BE2C (cell line): ENCODE results near the gene TEX264.
A peak's percentile ranks its signal among the peaks of the same experiment; 100 is the strongest.

Source experiments
- DNase-seq: peaks from one replicate; pipeline ENCODE4 v3.0.0-alpha.2; 2020
- H3K27me3 ChIP-seq: fragments of 250-450 bp; sonication (Bioruptor Pico); 2 replicates; pipeline ENCODE4 v1.5.1; 2020; ENCODE audit warnings: mild to moderate bottlenecking
- H3K36me3 ChIP-seq: fragments of 250-450 bp; sonication (Bioruptor Pico); 2 replicates; pipeline ENCODE4 v1.5.1; 2020; ENCODE audit warnings: mild to moderate bottlenecking
- H3K4me1 ChIP-seq: fragments of 250-450 bp; sonication (Bioruptor Pico); 2 replicates; pipeline ENCODE4 v1.5.1; 2020
- H3K4me3 ChIP-seq: 2 replicates; pipeline ENCODE4 v1.5.1; 2011; ENCODE audit warnings: low read depth, low read length
- H3K9me3 ChIP-seq: fragments of 250-450 bp; sonication (Bioruptor Pico); 2 replicates; pipeline ENCODE4 v1.5.1; 2020
- CTCF ChIP-seq: IDR thresholded peaks from 2 replicates; pipeline ENCODE4 v1.5.1; 2012; ENCODE audit warnings: mild to moderate bottlenecking, low read depth, low read length

Gene TEX264

DNA sequence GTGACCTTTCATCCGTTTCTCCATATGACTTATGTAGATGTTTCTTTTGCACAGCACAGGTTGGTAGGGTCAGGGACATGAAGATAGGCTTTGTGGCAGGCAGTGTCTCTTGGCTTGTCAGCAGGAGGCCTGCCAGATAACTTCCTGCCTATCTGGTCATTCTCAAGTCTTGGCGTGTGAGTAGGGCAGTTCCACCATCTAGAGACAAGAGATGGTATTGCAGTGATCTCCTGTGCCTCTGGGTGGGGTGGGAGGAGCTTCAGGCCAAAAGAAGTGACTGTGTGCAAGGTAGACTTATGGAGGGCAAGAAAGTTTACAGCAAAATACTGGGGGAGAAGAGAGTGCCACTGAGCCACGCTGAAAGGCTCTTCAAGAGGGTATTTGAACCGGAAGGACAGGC, 11.0 kb downstream of the TEX264 start:
- TF ChIP-seq CTCF, result peak; percentile 79
- Histone ChIP-seq H3K36me3 (no peaks in the 10 kb centered on the region), H3K4me1 (no peaks in the 10 kb centered on the region)

GRCh38 chr3:51682526-51682925, 11.5 kb downstream of the TEX264 start:
- no peaks in the 10 kb centered on the region for H3K4me1 ChIP-seq
- H3K36me3 ChIP-seq, result no peaks in the 10 kb centered on the region
- H3K27me3 ChIP-seq, result no peaks in the 10 kb centered on the region
- no peaks in the 10 kb centered on the region for H3K9me3 ChIP-seq
- H3K4me3 ChIP-seq, result no peak overlapping the region
- DNase-seq, result no peak
- TF ChIP-seq CTCF, result no peak

More for the DNA sequence above, 11.0 kb downstream of the TEX264 start:
- Histone ChIP-seq H3K4me3 (no peak overlapping the region), H3K27me3 (no peaks in the 10 kb centered on the region), H3K9me3 (no peaks in the 10 kb centered on the region)
- peak; percentile 65 for DNase-seq

DNA sequence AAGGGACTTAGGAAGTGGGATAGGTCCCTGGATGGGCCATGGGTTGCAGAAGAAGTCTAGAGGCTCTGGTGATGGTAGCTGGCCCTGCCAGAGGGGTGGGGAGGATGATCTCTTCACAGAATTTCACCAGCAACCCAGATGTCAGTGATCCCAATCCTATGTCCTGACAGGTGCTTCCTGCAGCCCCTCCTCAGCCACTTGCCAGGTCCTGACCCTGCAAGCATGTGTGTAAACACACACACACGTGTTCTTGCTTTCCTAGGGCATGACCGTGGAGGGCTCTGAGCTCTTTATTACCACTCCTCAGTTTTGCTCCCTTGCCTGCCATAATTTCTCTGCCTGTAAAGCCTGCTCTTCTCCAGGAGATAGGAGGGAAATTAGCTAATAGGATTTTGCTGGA, 12.5 kb downstream of the TEX264 start:
- no peaks in the 10 kb centered on the region for H3K27me3 ChIP-seq
- H3K4me1 ChIP-seq, result no peaks in the 10 kb centered on the region
- no peak for DNase-seq
- no peaks in the 10 kb centered on the region for H3K36me3 ChIP-seq
- no peak for TF ChIP-seq CTCF
- H3K4me3 ChIP-seq, result no peak overlapping the region
- no peaks in the 10 kb centered on the region for H3K9me3 ChIP-seq

DNA sequence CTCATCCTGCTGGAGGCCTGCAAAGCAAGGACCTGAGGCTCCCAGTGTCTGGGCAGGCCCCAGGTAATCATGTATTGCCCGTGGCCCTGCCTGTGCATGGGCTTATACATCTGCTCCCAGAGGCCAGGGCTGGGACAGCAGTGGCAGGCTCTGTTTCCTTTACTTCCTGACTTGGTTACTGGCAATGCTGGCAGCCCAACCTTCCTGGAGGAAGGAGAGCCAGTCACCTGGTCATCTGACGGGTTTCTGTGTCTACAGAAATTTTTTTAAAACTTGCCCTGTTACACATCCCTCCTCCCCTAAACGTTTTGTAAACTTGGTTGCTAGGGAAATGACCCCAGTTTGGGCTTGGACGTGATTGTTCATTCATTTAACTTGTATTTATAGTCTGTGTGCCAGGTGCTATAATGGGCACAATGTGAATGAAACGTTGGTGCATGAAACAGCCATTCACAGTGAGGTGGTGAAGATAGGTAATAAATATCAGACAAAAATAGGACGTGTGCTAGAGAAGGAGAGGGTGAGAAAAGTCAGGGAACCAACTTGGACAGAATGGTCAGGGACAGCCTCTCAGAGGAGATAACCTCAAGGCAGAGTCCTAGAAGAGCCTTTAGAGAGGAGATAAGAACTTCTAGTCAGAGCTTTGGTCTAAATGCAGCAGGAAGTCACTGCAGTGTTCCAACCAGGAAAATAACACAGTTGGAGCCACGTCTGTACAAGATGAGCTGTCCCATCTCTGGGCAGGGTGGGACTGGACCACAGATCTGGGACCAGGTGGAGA, 14.1 kb downstream of the TEX264 start:
- no peak for TF ChIP-seq CTCF
- DNase-seq, result no peak
- Histone ChIP-seq H3K9me3 (no peaks in the 10 kb centered on the region), H3K36me3 (no peaks in the 10 kb centered on the region), H3K4me1 (no peaks in the 10 kb centered on the region), H3K27me3 (no peaks in the 10 kb centered on the region), H3K4me3 (no peak overlapping the region)

- H3K9me3 ChIP-seq, result no peaks in the 10 kb centered on the region
- no peaks in the 10 kb centered on the region for H3K36me3 ChIP-seq
- H3K27me3 ChIP-seq, result no peaks in the 10 kb centered on the region
- H3K4me3 ChIP-seq, result no peak overlapping the region
- TF ChIP-seq CTCF, result no peak
- no peak for DNase-seq
- no peaks in the 10 kb centered on the region for H3K4me1 ChIP-seq
These were observed 15.0 kb downstream of the TEX264 start for GRCh38 chr3:51686056-51686455.

- H3K9me3 ChIP-seq, result no peaks in the 10 kb centered on the region
- no peak overlapping the region for H3K4me3 ChIP-seq
- no peak for DNase-seq
- H3K4me1 ChIP-seq, result no peaks in the 10 kb centered on the region
- no peaks in the 10 kb centered on the region for H3K36me3 ChIP-seq
- H3K27me3 ChIP-seq, result no peaks in the 10 kb centered on the region
- TF ChIP-seq CTCF, result no peak
These were observed 15.6 kb downstream of the TEX264 start for GRCh38 chr3:51686512-51687215.
